GM19372 (cell line): ENCODE results near the gene MPPED1.

Experiments
- ATAC-seq: cut with Tn5 transposase; IDR thresholded peaks from one replicate; pipeline ENCODE4 v1.9.1; 2021; ENCODE audit warnings: mild to moderate bottlenecking, low read depth, moderate library complexity; ENCODE audit not compliant: unreplicated experiment

MPPED1 gene

DNA sequence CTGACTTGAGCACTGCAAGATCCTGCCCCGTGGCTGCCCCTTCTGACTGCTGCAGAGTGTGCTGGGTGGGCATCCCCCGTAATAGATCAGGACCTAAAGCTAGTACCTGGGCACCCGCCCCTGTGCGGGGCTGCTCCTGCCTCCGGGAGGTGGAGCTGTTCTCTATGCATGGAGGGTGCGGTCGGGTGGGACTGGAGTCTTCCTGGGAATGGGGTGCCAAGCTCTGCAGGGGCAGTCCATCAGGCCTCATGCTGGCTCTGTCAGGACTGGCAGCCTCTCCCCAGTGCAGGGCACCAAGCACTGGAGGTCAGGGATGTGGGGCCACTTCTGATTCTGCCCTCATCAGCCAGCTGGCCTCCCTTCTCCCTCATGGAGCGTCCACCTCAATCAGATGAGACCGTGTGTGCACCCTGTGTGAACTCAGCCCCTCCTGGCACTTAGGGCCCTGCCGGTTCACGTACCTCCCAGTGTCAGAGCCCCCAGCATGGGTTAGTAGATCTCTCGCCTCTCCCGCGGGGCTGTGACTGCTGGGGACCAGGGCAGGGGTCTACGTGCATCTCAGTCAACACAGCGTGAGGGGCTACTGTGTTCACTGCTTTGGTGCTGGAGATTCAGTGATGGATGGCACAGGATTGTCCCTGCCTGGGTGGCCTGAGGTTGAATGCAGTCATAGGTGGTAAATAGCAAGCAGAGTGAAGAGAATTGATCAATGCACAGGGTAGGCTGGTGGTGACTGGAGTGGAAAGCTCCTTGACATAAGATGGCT, 30.8 kb downstream of the MPPED1 start:
- ATAC-seq = no peak

DNA sequence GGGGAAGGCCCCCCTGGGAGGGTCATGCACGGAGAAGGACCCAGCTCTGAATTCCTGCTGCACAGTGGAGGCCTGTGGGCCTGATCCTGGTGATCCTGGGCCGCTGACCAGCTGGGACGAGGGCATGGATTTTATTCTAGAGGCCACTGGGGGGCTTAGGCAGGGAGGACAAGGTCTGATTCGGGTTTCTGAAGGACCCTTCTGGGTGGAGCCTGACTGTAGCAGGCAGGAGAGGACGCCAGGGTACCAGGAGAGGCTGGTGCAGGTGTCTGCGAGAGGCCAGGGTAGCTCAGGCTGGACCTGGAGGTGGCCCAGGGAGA, 31.3 kb downstream of the MPPED1 start:
- ATAC-seq = no peak

DNA sequence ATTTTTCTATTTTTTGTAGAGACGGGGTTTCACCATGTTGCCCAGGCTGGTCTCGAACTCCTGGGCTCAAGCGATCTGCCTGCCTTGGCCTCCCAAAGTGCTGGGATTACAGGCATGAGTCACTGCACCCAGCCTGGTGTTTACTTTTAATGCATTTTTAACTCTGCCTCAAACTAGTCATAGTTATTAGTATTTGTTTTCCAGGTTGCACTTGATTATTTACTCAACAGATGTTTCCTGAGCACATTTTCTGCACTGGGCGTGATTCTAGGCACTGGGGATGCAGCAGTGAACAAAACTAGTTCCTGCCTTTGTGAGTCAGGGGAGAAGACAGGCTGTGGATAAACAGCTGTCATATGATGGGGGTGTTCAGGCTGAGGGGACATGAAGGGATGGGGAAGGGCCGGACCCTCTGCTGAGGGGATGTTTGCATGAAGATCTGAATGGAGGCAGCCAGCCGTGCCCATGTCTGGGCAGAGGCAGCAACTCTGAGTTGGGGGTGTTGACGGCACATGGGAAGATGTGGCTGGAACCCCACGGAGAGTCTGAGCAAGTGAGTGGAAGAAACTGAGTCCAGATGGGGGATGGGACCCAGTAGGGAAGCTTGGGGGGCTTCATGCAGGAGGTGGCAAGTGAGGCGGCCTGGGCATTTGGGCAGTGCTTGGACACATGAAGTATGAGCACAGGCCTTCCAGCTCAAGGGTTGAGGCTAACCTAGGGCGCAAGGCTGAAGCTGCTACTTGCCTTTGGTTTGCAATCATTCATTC, 34.4 kb downstream of the MPPED1 start:
- ATAC-seq = no peak

DNA sequence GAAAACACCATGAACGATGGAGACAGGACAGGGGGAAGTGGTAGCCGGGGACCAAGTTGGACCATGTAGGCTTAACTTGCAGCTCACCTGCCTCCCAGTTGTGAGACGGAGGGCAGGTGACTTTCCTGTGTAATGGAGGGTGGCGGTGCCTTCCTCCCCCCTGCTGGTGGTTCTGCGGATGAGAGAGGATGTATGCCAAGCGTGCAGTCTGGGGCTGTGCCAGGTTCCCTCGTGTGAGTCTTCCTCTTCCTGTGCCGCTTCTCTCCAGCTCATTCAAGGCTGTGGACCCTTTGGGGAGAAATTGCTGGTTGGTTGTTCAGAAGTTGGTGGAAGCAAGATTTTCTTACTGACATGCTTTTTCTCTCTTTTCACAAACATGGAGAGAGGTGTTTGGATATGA, 35.1 kb downstream of the MPPED1 start:
- no peak for ATAC-seq

- ATAC-seq = no peak
Measured at GRCh38 chr22:43447380-43447779, 35.6 kb downstream of the MPPED1 start.

DNA sequence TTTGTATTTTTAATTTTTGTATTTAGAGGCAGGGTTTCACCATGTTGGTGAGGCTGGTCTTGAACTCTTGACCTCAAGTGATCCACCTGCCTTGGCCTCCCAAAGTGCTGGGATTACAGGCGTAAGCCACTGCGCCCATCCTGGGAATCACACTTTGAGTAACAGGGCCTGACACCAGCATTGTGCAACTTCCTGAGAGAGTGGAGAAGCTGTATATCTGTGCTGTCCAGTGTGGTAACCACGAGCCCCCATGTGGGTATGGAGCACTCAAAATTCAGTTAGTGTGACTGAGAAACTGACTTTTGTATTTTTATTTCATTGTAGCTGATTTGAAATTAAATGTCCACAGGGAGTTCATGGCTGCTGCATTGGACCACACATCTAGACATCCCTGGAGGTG, 36.2 kb downstream of the MPPED1 start:
- ATAC-seq = no peak

DNA sequence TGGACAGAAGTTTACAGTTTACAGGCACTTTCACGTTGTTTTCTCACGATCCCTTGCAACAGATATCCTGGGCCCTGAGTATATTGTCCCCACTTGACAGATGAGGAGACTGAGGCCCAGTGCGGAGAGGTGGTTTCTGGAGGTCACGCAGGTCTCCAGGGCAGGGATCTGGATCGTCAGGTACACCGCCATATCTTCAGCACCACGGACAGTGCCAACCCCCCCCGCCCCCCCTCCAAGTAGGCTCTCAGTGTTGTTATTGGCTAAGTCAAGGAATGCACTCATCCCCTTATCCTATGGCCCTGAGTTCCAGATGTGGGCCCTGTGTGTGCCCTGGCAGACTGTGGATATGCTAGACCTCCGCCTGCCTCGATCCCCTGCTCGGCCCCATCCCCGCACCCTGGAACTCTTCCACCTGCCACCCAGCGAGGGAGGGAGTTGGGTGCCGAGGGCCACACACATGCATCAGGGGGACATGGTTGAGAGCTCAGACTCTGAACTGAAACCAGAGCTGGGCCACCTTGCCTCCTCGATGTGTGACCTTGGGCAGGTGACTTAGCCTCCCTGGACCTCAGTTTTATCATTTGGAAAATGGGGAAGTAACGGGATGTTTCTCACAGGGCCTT, 37.5 kb downstream of the MPPED1 start:
- no peak for ATAC-seq

- ATAC-seq = no peak
Measured at GRCh38 chr22:43449831-43450225, 38.0 kb downstream of the MPPED1 start.

DNA sequence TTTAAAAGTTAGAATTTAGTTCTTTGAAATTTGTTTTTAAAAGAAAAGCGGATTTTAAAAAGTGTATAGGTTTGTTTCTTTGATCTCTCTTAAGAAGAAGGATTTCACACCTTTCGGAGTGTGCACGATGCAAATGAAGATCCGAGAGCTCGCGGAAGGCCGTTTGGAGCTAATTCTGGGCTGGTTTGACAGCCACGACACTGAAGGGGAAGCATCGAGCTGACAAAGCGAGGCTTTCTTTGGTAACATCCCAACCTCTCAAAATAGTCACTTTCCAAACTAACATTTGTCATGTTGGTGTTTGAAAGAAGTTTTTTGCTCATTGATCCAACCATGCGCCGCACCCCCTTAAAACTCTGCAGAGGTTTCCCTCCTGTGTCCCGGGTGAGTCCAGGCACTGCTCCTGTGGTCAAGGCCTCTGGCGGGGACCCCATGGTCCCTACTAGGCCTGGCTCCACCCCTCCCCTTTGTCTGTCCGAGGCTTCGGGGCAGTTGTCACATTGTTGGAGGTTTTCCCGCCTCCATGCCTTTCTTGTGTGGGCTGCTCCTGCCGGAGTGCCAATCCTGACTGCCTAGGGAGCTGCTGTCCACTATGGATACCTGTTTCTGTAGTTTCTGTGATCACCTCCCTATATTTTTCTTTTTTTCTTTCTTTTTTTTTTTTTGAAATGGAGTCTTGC, 39.7 kb downstream of the MPPED1 start:
- ATAC-seq = no peak

DNA sequence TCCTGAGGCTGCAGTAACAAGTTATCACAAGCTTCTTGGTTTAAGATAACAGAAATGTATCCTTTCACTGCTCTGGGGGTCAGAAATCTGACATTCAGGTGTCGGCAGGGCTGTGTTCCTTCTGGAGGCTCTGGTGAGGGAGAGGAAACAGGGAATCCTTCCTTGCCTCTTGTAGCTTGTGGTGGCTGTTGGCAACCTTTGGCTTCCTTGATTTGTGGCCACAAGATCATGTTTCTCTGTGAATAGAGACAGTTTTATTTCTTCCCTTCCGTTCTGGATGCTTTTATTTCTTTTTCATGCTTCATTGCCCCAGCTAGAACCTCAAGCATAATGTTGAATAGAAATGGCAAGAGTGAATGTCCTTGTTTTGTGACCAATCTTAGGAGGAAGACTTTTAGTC, 44.0 kb downstream of the MPPED1 start:
- ATAC-seq = no peak

DNA sequence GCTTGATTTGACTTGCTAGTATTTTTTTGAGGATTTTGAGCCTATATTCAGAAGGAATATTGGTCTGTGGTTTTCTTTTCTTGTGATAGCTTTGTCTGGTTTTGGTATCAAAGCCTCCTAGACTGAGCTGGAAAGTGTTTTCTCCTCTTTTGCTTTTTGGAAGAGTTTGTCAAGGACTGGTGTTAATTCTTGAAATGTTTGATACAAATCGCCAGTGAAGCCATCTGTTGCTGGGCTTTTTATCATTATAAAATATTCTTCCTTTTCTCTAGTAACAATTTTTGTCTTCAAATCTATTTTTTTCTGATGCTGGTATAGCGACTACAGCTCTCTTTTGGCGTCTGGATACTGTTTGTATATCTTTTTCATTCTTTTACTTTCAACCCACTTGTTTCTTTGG, 45.2 kb downstream of the MPPED1 start:
- no peak for ATAC-seq

GRCh38 chr22:43462701-43463100, 50.9 kb downstream of the MPPED1 start:
- ATAC-seq = no peak

- ATAC-seq = no peak
Measured at GRCh38 chr22:43464809-43465208, 53.0 kb downstream of the MPPED1 start.

DNA sequence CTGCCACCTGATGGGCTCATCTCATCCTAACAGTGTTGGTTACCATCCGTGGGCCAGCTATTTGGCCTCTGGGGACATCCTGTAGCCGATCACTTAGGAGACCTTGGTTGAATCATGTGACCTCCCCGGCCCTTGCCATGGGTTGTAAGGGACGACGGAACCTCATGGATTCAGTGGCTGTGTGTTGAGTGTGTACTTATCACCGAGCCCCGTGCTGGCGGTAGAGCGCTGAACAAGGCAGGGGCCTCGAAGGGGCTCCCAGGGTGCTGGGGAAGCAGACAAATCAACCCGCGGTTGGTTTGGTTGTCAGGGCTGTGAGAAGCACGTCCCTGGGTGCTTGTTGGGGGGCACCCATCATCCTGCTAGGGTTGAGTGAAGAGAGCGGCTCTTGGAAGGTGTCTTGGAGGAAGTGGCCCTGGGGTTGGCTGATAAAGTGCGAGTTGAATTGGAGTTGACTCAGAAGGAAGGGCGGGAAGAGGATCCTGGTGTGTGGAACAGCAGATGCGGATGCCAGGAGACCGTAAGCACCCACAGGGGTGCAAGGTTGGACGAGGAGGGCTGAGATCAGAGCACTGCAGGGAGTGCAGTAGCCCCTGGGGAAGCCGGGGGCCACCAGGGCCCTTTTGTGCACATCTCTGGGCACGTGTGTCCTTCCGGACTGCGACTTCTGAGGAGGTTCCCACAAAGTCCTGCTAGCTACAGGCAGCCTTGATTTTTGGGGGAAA, 53.6 kb downstream of the MPPED1 start:
- ATAC-seq = no peak

DNA sequence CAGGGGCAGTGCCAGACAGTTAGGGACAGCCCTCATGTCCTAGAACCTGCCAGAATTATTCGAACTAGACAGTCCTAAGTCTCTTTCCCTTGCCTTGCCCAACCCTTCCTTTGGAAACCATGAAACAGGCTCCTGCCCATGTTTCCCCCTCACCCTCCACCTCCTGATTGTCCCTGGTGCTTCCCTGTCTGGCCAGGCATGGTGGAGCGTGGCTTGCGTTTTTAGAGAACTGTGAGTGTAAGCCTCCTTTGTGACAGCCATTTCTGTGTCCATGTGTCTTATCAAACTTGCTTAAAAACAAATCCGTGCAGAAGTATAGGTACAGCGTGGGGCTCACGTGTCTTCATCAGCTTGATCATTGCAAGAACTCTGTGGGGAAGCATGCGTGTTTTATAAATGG, 54.9 kb downstream of the MPPED1 start:
- no peak for ATAC-seq

DNA sequence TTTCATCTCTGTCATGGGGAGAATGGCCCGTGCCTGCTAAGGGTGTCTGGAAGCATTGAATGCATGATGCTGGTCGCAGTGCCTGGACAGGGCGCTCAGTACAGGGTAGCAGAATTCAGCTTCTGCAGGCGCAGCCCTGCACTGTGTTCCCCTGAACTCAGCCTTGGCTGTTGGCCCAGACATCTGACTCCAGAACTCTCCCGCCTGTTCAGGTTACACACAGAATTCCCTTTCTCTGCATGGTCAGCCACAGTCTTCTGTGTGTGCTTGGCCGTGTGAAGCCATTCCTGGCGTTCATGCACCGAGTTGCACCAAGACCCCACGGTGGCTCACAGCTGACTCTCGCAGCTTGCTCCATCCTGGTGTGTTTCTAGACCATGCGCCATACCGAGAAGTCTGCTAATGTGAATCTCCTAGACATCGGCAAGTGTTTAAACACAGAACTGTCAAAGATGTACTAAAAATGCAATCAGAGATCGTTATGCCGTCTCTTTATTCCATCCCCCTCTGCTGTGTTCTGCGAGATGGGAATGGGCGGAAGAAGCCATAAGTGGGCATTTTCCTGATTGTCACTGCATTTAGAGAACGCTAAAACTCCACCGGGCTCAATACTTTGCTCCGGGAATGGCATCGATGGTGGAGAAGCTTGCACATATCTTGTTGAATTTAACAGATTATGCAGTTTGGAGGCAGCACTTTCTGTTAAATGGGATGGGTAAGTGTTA, 55.6 kb downstream of the MPPED1 start:
- no peak for ATAC-seq

DNA sequence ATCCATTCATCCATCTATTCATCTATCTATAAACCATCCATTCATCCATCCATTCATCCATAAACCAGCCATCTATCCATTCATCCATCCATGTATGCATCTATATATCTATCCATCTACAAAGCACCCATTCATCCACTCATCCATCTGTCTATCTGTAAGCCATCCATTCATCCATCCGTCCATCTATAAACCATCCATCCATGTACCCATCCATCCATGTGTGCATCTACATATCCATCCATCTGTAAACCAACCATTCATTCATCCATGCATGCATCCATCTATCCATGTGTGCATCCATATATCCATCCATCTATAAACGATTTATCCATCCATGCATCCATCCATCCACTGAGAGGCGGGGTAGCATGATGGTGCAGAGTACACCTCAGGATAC, 58.4 kb downstream of the MPPED1 start:
- no peak for ATAC-seq

DNA sequence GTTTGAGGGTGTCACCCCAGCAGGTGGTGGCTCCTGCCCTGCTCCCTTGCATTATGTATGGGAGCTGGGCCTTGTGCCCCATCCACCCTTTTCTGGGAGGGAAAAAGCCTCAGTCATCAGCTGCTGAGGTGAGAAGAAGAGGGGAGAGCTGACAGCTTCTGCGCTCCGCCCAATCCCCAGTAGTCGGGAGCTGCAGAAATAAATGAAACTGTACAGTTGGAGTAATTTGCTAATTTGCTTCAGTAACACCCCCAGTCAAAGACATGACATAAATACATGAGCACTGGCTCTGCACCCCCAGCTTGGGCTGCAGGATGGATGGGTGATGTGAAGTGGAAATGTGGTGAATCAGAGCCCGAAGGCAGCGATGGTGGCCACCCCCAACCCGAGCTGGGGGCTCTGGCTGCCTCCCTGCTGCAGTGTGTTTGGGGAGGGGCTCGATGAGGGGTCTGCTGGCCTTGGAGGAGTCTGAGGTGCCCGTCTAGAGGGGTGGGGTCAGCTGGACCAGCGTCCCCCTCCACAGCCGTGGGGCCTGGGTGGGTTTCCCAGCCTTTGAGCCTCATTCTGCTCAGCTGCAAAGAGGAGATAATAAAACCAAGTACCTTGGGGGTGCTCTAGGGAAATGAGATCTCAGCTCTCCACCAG, 59.2 kb downstream of the MPPED1 start:
- ATAC-seq = no peak

DNA sequence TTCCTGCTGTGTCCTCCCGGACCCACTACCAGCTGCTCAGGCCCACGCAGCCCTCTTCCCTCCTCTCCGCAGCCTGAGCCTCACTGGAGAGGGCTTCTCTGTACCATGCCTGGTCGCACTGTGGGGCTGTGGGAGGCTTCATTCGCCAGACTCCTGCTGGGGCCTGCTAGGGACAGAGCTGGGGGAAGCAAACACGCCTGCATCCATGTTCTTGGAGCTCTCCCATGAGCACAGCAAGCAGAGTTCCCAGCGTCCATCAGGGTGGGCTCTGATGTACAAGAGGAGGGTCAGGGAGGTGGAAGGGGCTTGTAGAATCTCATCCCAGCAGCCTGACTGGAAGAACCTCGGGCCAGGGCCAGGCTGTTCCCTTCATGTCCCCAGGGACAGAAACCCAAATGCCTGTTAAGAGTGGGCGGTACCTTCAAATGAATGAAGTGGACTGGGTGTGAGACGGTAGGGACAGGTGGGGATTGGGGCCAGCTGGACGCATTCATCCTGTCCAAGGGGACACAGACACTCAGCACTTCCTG, 59.9 kb downstream of the MPPED1 start:
- no peak for ATAC-seq
